CD14-positive monocyte (primary cell): ENCODE data around the gene IQCN. TPM values are rescaled to one million over a fixed set of nuclear protein-coding genes. Genes with fewer than 3 reads are reported as not detected.

Experiments
- DNase-seq, 3 donors: peaks; one replicate each; pipeline ENCODE4 v3.0.0-alpha.2; 2011 to 2022
- H2AFZ ChIP-seq: 2 replicates; pipeline ENCODE4 v1.6.0; 2012; ENCODE audit warnings: mild to moderate bottlenecking, low read depth, low read length, inconsistent platforms; ENCODE audit not compliant: insufficient read depth, poor library complexity, severe bottlenecking
- H3K27ac ChIP-seq, 2 donors: 1 replicate in 1 of 2; 2 replicates in 1 of 2; pipeline ENCODE4 v1.5.1; 2012 to 2013; ENCODE audit warnings: low read length in 2 of 2, control low read depth in 1 of 2, inconsistent platforms in 1 of 2, low read depth in 1 of 2, mild to moderate bottlenecking in 1 of 2
- H3K27me3 ChIP-seq, 2 donors: one replicate each; pipeline versions ENCODE4 v1.6.0 to v1.6.1; 2011 to 2013; ENCODE audit warnings: low read length in 2 of 2; ENCODE audit not compliant: control insufficient read depth in 2 of 2, insufficient read depth in 2 of 2
- H3K36me3 ChIP-seq, 2 donors: replicated peaks in 1 of 2; 1 replicate in 1 of 2; 2 replicates in 1 of 2; pipeline versions ENCODE4 v1.5.1 to v1.6.1; 2012 to 2013; ENCODE audit warnings: low read length in 2 of 2, control low read depth in 1 of 2, inconsistent platforms in 1 of 2, mild to moderate bottlenecking in 1 of 2; ENCODE audit not compliant: insufficient read depth in 2 of 2, control insufficient read depth in 1 of 2
- H3K4me1 ChIP-seq, 2 donors: 1 replicate in 1 of 2; 2 replicates in 1 of 2; pipeline versions ENCODE4 v1.5.1 to v1.6.1; 2012 to 2013; ENCODE audit warnings: low read length in 2 of 2, control low read depth in 1 of 2, inconsistent platforms in 1 of 2, mild to moderate bottlenecking in 1 of 2, moderate library complexity in 1 of 2; ENCODE audit not compliant: insufficient read depth in 2 of 2, control insufficient read depth in 1 of 2
- H3K4me2 ChIP-seq: replicated peaks from 2 replicates; pipeline ENCODE3; 2012; ENCODE audit warnings: low read length, moderate library complexity, mild to moderate bottlenecking; ENCODE audit not compliant: poor library complexity, severe bottlenecking; ENCODE audit errors: extremely low read depth
- H3K4me3 ChIP-seq, 3 experiments: fragments of 200-600 bp in 1 of 3; sonication (generic) in 1 of 3; replicated peaks in 1 of 3; 1 replicate in 2 of 3; 2 replicates in 1 of 3; pipeline ENCODE4 v1.5.1; 2011 to 2013; ENCODE audit warnings: low read length in 3 of 3, mild to moderate bottlenecking in 3 of 3, control low read depth in 2 of 3, low read depth in 2 of 3, inconsistent platforms in 1 of 3, moderate library complexity in 1 of 3
- H3K79me2 ChIP-seq: 2 replicates; pipeline ENCODE4 v1.6.0; 2012; ENCODE audit warnings: mild to moderate bottlenecking, control low read depth, inconsistent platforms, low read length, moderate library complexity; ENCODE audit not compliant: insufficient read depth
- H3K9ac ChIP-seq: 2 replicates; pipeline ENCODE4 v1.6.0; 2017; ENCODE audit warnings: low read length, mild to moderate bottlenecking; ENCODE audit not compliant: insufficient read depth, poor library complexity, severe bottlenecking
- H3K9me3 ChIP-seq, 2 donors: replicated peaks in 1 of 2; 1 replicate in 1 of 2; 2 replicates in 1 of 2; pipeline versions ENCODE4 v1.5.1 to v1.6.1; 2012 to 2013; ENCODE audit warnings: low read length in 2 of 2, control low read depth in 1 of 2; ENCODE audit not compliant: control insufficient read depth in 1 of 2, insufficient read depth in 1 of 2
- H4K20me1 ChIP-seq: 2 replicates; pipeline ENCODE4 v1.6.0; 2012; ENCODE audit warnings: mild to moderate bottlenecking, low read length, control low read depth, moderate library complexity; ENCODE audit not compliant: insufficient read depth
- H3K27ac Mint-ChIP-seq, 7 donors: one replicate each; pipeline ENCODE4 v1.8.0; 2020; ENCODE audit warnings: mild to moderate bottlenecking in 7 of 7, mixed read lengths in 7 of 7, moderate library complexity in 6 of 7, inconsistent platforms in 2 of 7
- H3K27me3 Mint-ChIP-seq, 3 donors: one replicate each; pipeline ENCODE4 v1.8.0; 2021 to 2022; ENCODE audit warnings: low read depth in 3 of 3, mild to moderate bottlenecking in 3 of 3, mixed read lengths in 3 of 3, moderate library complexity in 3 of 3, inconsistent platforms in 1 of 3
- H3K36me3 Mint-ChIP-seq, 2 donors: one replicate each; pipeline ENCODE4 v1.8.0; 2020; ENCODE audit warnings: mixed read lengths in 2 of 2, inconsistent platforms in 1 of 2, mild to moderate bottlenecking in 1 of 2
- H3K4me1 Mint-ChIP-seq: one replicate; pipeline ENCODE4 v1.8.0; 2020; ENCODE audit warnings: mild to moderate bottlenecking, mixed read lengths
- H3K4me3 Mint-ChIP-seq, 2 donors: one replicate each; pipeline ENCODE4 v1.8.0; 2020; ENCODE audit warnings: mild to moderate bottlenecking in 2 of 2, mixed read lengths in 2 of 2, moderate library complexity in 1 of 2
- H3K9me3 Mint-ChIP-seq, 7 donors: one replicate each; pipeline ENCODE4 v1.8.0; 2020 to 2022; ENCODE audit warnings: mixed read lengths in 7 of 7, mild to moderate bottlenecking in 6 of 7, moderate library complexity in 6 of 7, inconsistent platforms in 2 of 7
- CTCF ChIP-seq: fragments of 200-600 bp; IDR thresholded peaks from one replicate; pipeline ENCODE4 v1.8.0; 2022; ENCODE audit warnings: antibody characterized with exemption, mild to moderate bottlenecking
- WGBS: methylation state at CpG from one replicate; pipeline ENCODE4 v1.1.5; 2013; ENCODE audit warnings: missing lambda C conversion rate; ENCODE audit not compliant: insufficient coverage; 5-methylcytosine and 5-hydroxymethylcytosine counted together
- intact Hi-C, 2 donors: fragments of 100-400 bp; cut with micrococcal nuclease; formaldehyde crosslinking; loops; one replicate each; pipeline versions ENCODE4 v1.15.0 to v1.15.1; 2023
- polyA plus RNA-seq, 3 donors: library from polyadenylated mRNA; depleted of rRNA in 1 of 3; unstranded in 2 of 3; stranded (reverse) in 1 of 3; fragments of 300-500 nt in 2 of 3; fragments of >200 nt in 1 of 3; fragmentation: Illumina TruSeq in 2 of 3; gene quantifications; 1 replicate in 2 of 3; 2 replicates in 1 of 3; pipeline ENCODE4 v1.2.3, GENCODE V29; 2012 to 2021

IQCN gene
- polyA plus RNA-seq, 3 donors: 6.9 TPM; not detected in 2

- no peak for TF ChIP-seq CTCF
- peaks cover 0 to 5% (median 2%) of the 10 kb centered on the region in 3 donors for H3K27me3 Mint-ChIP-seq
- peak overlapping the region; percentile 41 for H2AFZ ChIP-seq
- H4K20me1 ChIP-seq: no peaks in the 10 kb centered on the region
- intact Hi-C loops: no loop called here
- H3K27me3 ChIP-seq: no peaks in the 10 kb centered on the region
- peaks cover 2 to 6% of the 10 kb centered on the region in 2 donors for H3K36me3 Mint-ChIP-seq
- DNase-seq: no peak
- peak overlapping the region in 2 of 3 experiments; percentile 92 to 94 for H3K4me3 ChIP-seq
- H3K4me1 ChIP-seq: peaks cover 41 to 50% of the 10 kb centered on the region in 2 donors
- H3K36me3 ChIP-seq: no peaks in the 10 kb centered on the region
- peaks cover 44% of the 10 kb centered on the region for H3K4me1 Mint-ChIP-seq
- peaks cover 0 to 2% (median 0%) of the 10 kb centered on the region in 7 donors for H3K9me3 Mint-ChIP-seq
- 89% methylated on average over 10 of the region's 18 CpGs for WGBS
- peak overlapping the region; percentile 97 to 100 (median 99) for H3K27ac Mint-ChIP-seq
- no peaks in the 10 kb centered on the region for H3K9me3 ChIP-seq
- H3K4me2 ChIP-seq: peak overlapping the region; percentile 97
- H3K27ac ChIP-seq: peak overlapping the region; percentile 99 to 100
- no peaks in the 10 kb centered on the region for H3K79me2 ChIP-seq
- H3K4me3 Mint-ChIP-seq: peak overlapping the region; percentile 87 to 92
- no peak overlapping the region for H3K9ac ChIP-seq
Measured at GRCh38 chr19:18293642-18294466, 19.6 kb upstream of the IQCN start.

GRCh38 chr19:18292810-18293641 is 18.8 kb upstream of the IQCN start:
- H3K4me1 Mint-ChIP-seq: peaks cover 42% of the 10 kb centered on the region
- Histone ChIP-seq H3K9me3 (no peaks in the 10 kb centered on the region), H3K27ac (peak overlapping the region; percentile 99 to 100), H3K9ac (peak overlapping the region; percentile 89), H3K27me3 (no peaks in the 10 kb centered on the region), H4K20me1 (no peaks in the 10 kb centered on the region), H2AFZ (peak overlapping the region; percentile 41), H3K4me2 (peak overlapping the region; percentile 97), H3K36me3 (no peaks in the 10 kb centered on the region), H3K4me3 (peak overlapping the region; percentile 62 to 94 (median 92)), H3K79me2 (no peaks in the 10 kb centered on the region), H3K4me1 (peaks cover 41 to 50% of the 10 kb centered on the region in 2 donors)
- peak overlapping the region; percentile 87 to 92 for H3K4me3 Mint-ChIP-seq
- H3K36me3 Mint-ChIP-seq: peaks cover 2 to 6% of the 10 kb centered on the region in 2 donors
- H3K9me3 Mint-ChIP-seq: peaks cover 0 to 2% (median 0%) of the 10 kb centered on the region in 7 donors
- peak; percentile 69 to 71 (median 71) for DNase-seq
- intact Hi-C loops: loop anchor here in 1 of 2 donors (1.0 kb wide), 1 partner anchor 11 kb away; no protein-coding TSS in a partner anchor
- TF ChIP-seq CTCF: no peak
- 16% methylated on average over 16 of the region's 31 CpGs for WGBS
- peaks cover 0 to 5% (median 2%) of the 10 kb centered on the region in 3 donors for H3K27me3 Mint-ChIP-seq
- peak overlapping the region; percentile 97 to 100 (median 99) for H3K27ac Mint-ChIP-seq
